Measurements from ENCODE around the gene WWTR1.

WWTR1 gene

GRCh38 chr3:149626671-149627070, 31.2 kb downstream of the WWTR1 start:
- H3K4me1 ChIP-seq, result no peaks in the 10 kb centered on the region; the same call in 1 of the 2 replicates
- H3K4me3 ChIP-seq, result no peak overlapping the region
- H3K36me3 ChIP-seq (replicated peaks), result no peaks in the 10 kb centered on the region
- no peaks in the 10 kb centered on the region for H3K27me3 ChIP-seq (ENCODE audit: low read depth)
- no peak for DNase-seq (ENCODE audit: low spot score in 2 of 2)
- in situ Hi-C loops (cut with MboI; ENCODE audit: low sequenced_read_pairs), result no loop called here
- H3K9me3 ChIP-seq, result no peaks in the 10 kb centered on the region

- no peaks in the 10 kb centered on the region for H3K36me3 ChIP-seq (replicated peaks)
- no peaks in the 10 kb centered on the region; the same call in 1 of the 2 replicates for H3K4me1 ChIP-seq
- H3K9me3 ChIP-seq, result no peaks in the 10 kb centered on the region
- in situ Hi-C loops (cut with MboI; ENCODE audit: low sequenced_read_pairs), result no loop called here
- H3K27me3 ChIP-seq (ENCODE audit: low read depth), result no peaks in the 10 kb centered on the region
- no peak for DNase-seq (ENCODE audit: low spot score in 2 of 2)
- H3K4me3 ChIP-seq, result no peak overlapping the region
Measured at GRCh38 chr3:149625795-149626194, 32.0 kb downstream of the WWTR1 start.

- in situ Hi-C loops (cut with MboI; ENCODE audit: low sequenced_read_pairs), result no loop called here
- DNase-seq (ENCODE audit: low spot score in 2 of 2), result no peak
- Histone ChIP-seq H3K4me1 (no peaks in the 10 kb centered on the region; the same call in 1 of the 2 replicates), H3K27me3 (ENCODE audit: low read depth) (no peaks in the 10 kb centered on the region), H3K36me3 (replicated peaks) (no peaks in the 10 kb centered on the region), H3K9me3 (no peaks in the 10 kb centered on the region), H3K4me3 (no peak overlapping the region)
Measured at GRCh38 chr3:149623824-149624223, 34.0 kb downstream of the WWTR1 start.

GRCh38 chr3:149621218-149622005, 36.4 kb downstream of the WWTR1 start:
- Histone ChIP-seq H3K27me3 (ENCODE audit: low read depth) (no peaks in the 10 kb centered on the region), H3K4me1 (no peaks in the 10 kb centered on the region; the same call in 1 of the 2 replicates), H3K4me3 (no peak overlapping the region), H3K36me3 (replicated peaks) (no peaks in the 10 kb centered on the region), H3K9me3 (no peaks in the 10 kb centered on the region)
- no peak for DNase-seq (ENCODE audit: low spot score in 2 of 2)
- in situ Hi-C loops (cut with MboI; ENCODE audit: low sequenced_read_pairs), result no loop called here

- no peaks in the 10 kb centered on the region for H3K4me1 ChIP-seq
- no peak overlapping the region for H3K4me3 ChIP-seq
- in situ Hi-C loops (cut with MboI; ENCODE audit: low sequenced_read_pairs), result no loop called here
- no peaks in the 10 kb centered on the region for H3K36me3 ChIP-seq (replicated peaks)
- H3K9me3 ChIP-seq, result no peaks in the 10 kb centered on the region
- H3K27me3 ChIP-seq (ENCODE audit: low read depth), result no peaks in the 10 kb centered on the region
- no peak for DNase-seq (ENCODE audit: low spot score in 2 of 2)
Measured at GRCh38 chr3:149620291-149621020, 37.4 kb downstream of the WWTR1 start.

GRCh38 chr3:149619136-149619535, 38.7 kb downstream of the WWTR1 start:
- no peaks in the 10 kb centered on the region for H3K36me3 ChIP-seq (replicated peaks)
- no peak for DNase-seq (ENCODE audit: low spot score in 2 of 2)
- H3K4me3 ChIP-seq, result no peak overlapping the region
- H3K9me3 ChIP-seq, result no peaks in the 10 kb centered on the region
- in situ Hi-C loops (cut with MboI; ENCODE audit: low sequenced_read_pairs), result no loop called here
- H3K4me1 ChIP-seq, result no peaks in the 10 kb centered on the region
- no peaks in the 10 kb centered on the region for H3K27me3 ChIP-seq (ENCODE audit: low read depth)

GRCh38 chr3:149618151-149619123, 39.4 kb downstream of the WWTR1 start:
- Histone ChIP-seq H3K36me3 (replicated peaks) (no peaks in the 10 kb centered on the region), H3K4me3 (no peak overlapping the region), H3K27me3 (ENCODE audit: low read depth) (no peaks in the 10 kb centered on the region), H3K4me1 (no peaks in the 10 kb centered on the region), H3K9me3 (no peaks in the 10 kb centered on the region)
- DNase-seq (ENCODE audit: low spot score in 2 of 2), result no peak
- in situ Hi-C loops (cut with MboI; ENCODE audit: low sequenced_read_pairs), result no loop called here

- Histone ChIP-seq H3K36me3 (replicated peaks) (no peaks in the 10 kb centered on the region), H3K4me3 (no peak overlapping the region), H3K4me1 (no peaks in the 10 kb centered on the region), H3K9me3 (no peaks in the 10 kb centered on the region), H3K27me3 (ENCODE audit: low read depth) (no peaks in the 10 kb centered on the region)
- DNase-seq (ENCODE audit: low spot score in 2 of 2), result no peak
- in situ Hi-C loops (cut with MboI; ENCODE audit: low sequenced_read_pairs), result no loop called here
Measured at GRCh38 chr3:149615731-149616221, 42.0 kb downstream of the WWTR1 start.

GRCh38 chr3:149613988-149614387, 43.8 kb downstream of the WWTR1 start:
- in situ Hi-C loops (cut with MboI; ENCODE audit: low sequenced_read_pairs), result no loop called here
- no peak for DNase-seq (ENCODE audit: low spot score in 2 of 2)
- Histone ChIP-seq H3K27me3 (ENCODE audit: low read depth) (no peaks in the 10 kb centered on the region), H3K9me3 (no peaks in the 10 kb centered on the region), H3K4me1 (no peaks in the 10 kb centered on the region), H3K4me3 (no peak overlapping the region), H3K36me3 (replicated peaks) (no peaks in the 10 kb centered on the region)

GRCh38 chr3:149612456-149612855, 45.4 kb downstream of the WWTR1 start:
- Histone ChIP-seq H3K27me3 (ENCODE audit: low read depth) (no peaks in the 10 kb centered on the region), H3K4me3 (no peak overlapping the region), H3K36me3 (replicated peaks) (no peaks in the 10 kb centered on the region), H3K9me3 (no peaks in the 10 kb centered on the region), H3K4me1 (no peaks in the 10 kb centered on the region)
- in situ Hi-C loops (cut with MboI; ENCODE audit: low sequenced_read_pairs), result no loop called here
- no peak for DNase-seq (ENCODE audit: low spot score in 2 of 2)

- in situ Hi-C loops (cut with MboI; ENCODE audit: low sequenced_read_pairs), result no loop called here
- Histone ChIP-seq H3K4me1 (peaks cover 9% of the 10 kb centered on the region), H3K27me3 (ENCODE audit: low read depth) (no peaks in the 10 kb centered on the region), H3K36me3 (replicated peaks) (no peaks in the 10 kb centered on the region), H3K9me3 (no peaks in the 10 kb centered on the region), H3K4me3 (no peak overlapping the region)
- no peak for DNase-seq (ENCODE audit: low spot score in 2 of 2)
Measured at GRCh38 chr3:149611149-149611548, 46.7 kb downstream of the WWTR1 start.

- Histone ChIP-seq H3K36me3 (replicated peaks) (no peaks in the 10 kb centered on the region), H3K4me3 (no peak overlapping the region), H3K27me3 (ENCODE audit: low read depth) (no peaks in the 10 kb centered on the region), H3K9me3 (no peaks in the 10 kb centered on the region), H3K4me1 (peaks cover 15% of the 10 kb centered on the region)
- DNase-seq (ENCODE audit: low spot score in 2 of 2), result no peak
- in situ Hi-C loops (cut with MboI; ENCODE audit: low sequenced_read_pairs), result no loop called here
Measured at GRCh38 chr3:149610351-149611105, 47.3 kb downstream of the WWTR1 start.

- no peaks in the 10 kb centered on the region for H3K36me3 ChIP-seq (replicated peaks)
- DNase-seq (ENCODE audit: low spot score in 2 of 2), result no peak
- peaks cover 24% of the 10 kb centered on the region for H3K4me1 ChIP-seq
- H3K9me3 ChIP-seq, result no peaks in the 10 kb centered on the region
- in situ Hi-C loops (cut with MboI; ENCODE audit: low sequenced_read_pairs), result no loop called here
- H3K27me3 ChIP-seq (ENCODE audit: low read depth), result no peaks in the 10 kb centered on the region
- H3K4me3 ChIP-seq, result no peak overlapping the region
Measured at GRCh38 chr3:149609595-149609994, 48.2 kb downstream of the WWTR1 start.
